Activated CD4-positive, alpha-beta memory T cell treated with anti-CD3 and anti-CD28 coated beads, Interleukin-2, amount 10 ng/mL, durations not matched to agents 7 days and 5 days (primary cell): ENCODE measurements around the gene CIAPIN1. TPM values are rescaled to one million over a fixed set of nuclear protein-coding genes. Genes with fewer than 3 reads are reported as not detected.
A peak's percentile ranks its signal among the peaks of the same experiment; 100 is the strongest.

Source experiments
- CTCF ChIA-PET: fragments of 350-600 bp; sonication (Branson Sonifier 250); formaldehyde crosslinking; loops from one replicate; lab custom pipeline; 2021; ENCODE audit warnings: antibody characterized with exemption, inconsistent platforms; lab: Charles Lee
- POLR2A ChIA-PET: fragments of 350-600 bp; sonication (Branson Sonifier 250); formaldehyde crosslinking; loops from one replicate; lab custom pipeline; 2021; ENCODE audit warnings: antibody characterized with exemption; lab: Charles Lee
- DNase-seq: peaks from one replicate; pipeline ENCODE4 v3.0.0-alpha.2; 2020
- H3K27ac Mint-ChIP-seq: one replicate; pipeline ENCODE4 v1.8.0; 2021; ENCODE audit warnings: mild to moderate bottlenecking, mixed read lengths
- H3K27me3 Mint-ChIP-seq: one replicate; pipeline ENCODE4 v1.8.0; 2021; ENCODE audit warnings: mixed read lengths
- H3K36me3 Mint-ChIP-seq: one replicate; pipeline ENCODE4 v1.8.0; 2021; ENCODE audit warnings: low read depth, mixed read lengths
- H3K4me1 Mint-ChIP-seq: one replicate; pipeline ENCODE4 v1.8.0; 2021; ENCODE audit warnings: mixed read lengths
- H3K4me3 Mint-ChIP-seq: one replicate; pipeline ENCODE4 v1.8.0; 2021; ENCODE audit warnings: mild to moderate bottlenecking, mixed read lengths
- H3K9me3 Mint-ChIP-seq: one replicate; pipeline ENCODE4 v1.8.0; 2021; ENCODE audit warnings: mixed read lengths
- total RNA-seq, 2 experiments: library from RNA; stranded (reverse); gene quantifications; one replicate each; pipeline ENCODE4 v1.2.3, GENCODE V29; 2021

Gene CIAPIN1
- 10 to 100 TPM; 35.8 to 36.1 TPM for total RNA-seq

- peak; percentile 95 for DNase-seq
- Mint-ChIP-seq H3K27ac (peak within 1 kb of the TSS; percentile 83), H3K9me3 (no peaks in the 10 kb centered on the region), H3K4me1 (peaks cover 33% of the 10 kb centered on the region), H3K36me3 (peaks cover 17% of the 10 kb centered on the region), H3K27me3 (no peaks in the 10 kb centered on the region), H3K4me3 (peak within 1 kb of the TSS; percentile 91)
- ChIA-PET CTCF (interaction anchor here (0.9 to 3.5 kb wide), 12 partner anchors 9 to 202 kb away, joined by 3 to 45 read pairs (median 6); partner anchors contain the start of gene POLR2C), POLR2A (interaction anchor here (0.7 to 4.2 kb wide), 36 partner anchors 9 to 553 kb away, joined by 3 to 65 read pairs (median 4); partner anchors contain the start of genes ADGRG5, CCDC102A, DOK4 and NLRC5)
Measured at GRCh38 chr16:57447186-57447962, at the start of gene CIAPIN1, which contains the start of gene COQ9. CIAPIN1 (minus strand) TSS chr16:57447385; CDS start chr16:57440928, 6,457 bp downstream. COQ9 (plus strand) TSS chr16:57447479; CDS start chr16:57447506, 27 bp downstream.

- Mint-ChIP-seq H3K36me3 (no peaks in the 10 kb centered on the region), H3K4me1 (no peaks in the 10 kb centered on the region), H3K9me3 (no peaks in the 10 kb centered on the region), H3K27ac (no peak overlapping the region), H3K27me3 (peaks cover 14% of the 10 kb centered on the region), H3K4me3 (no peak overlapping the region)
- POLR2A ChIA-PET, result no interaction called here
- no peak for DNase-seq
- CTCF ChIA-PET, result no interaction called here
Measured at GRCh38 chr16:57493767-57494166, 46.6 kb upstream of the CIAPIN1 start.

- peaks cover 18% of the 10 kb centered on the region for H3K4me1 Mint-ChIP-seq
- CTCF ChIA-PET, result interaction anchor here (0.8 kb wide), 1 partner anchor 31 kb away, joined by 4 read pairs; no protein-coding TSS in a partner anchor
Measured at GRCh38 chr16:57489229-57489628, 42.0 kb upstream of the CIAPIN1 start.

GRCh38 chr16:57486858-57487834, 40.0 kb upstream of the CIAPIN1 start:
- Mint-ChIP-seq H3K27ac (no peak overlapping the region), H3K4me1 (peaks cover 18% of the 10 kb centered on the region), H3K9me3 (no peaks in the 10 kb centered on the region), H3K36me3 (no peaks in the 10 kb centered on the region), H3K4me3 (peak overlapping the region; percentile 60), H3K27me3 (peaks cover 17% of the 10 kb centered on the region)
- DNase-seq, result no peak
- POLR2A ChIA-PET, result interaction anchor here (0.9 to 3.7 kb wide), 6 partner anchors 22 to 248 kb away, joined by 3 to 23 read pairs (median 4); partner anchors contain the start of genes CCDC102A, CIAPIN1, COQ9 and KATNB1
- CTCF ChIA-PET, result interaction anchor here (1.1 to 1.6 kb wide), 6 partner anchors 12 to 90 kb away, joined by 4 to 7 read pairs (median 4); partner anchors contain the start of genes CCDC102A and POLR2C

More at GRCh38 chr16:57489229-57489628, 42.0 kb upstream of the CIAPIN1 start:
- no peaks in the 10 kb centered on the region for H3K36me3 Mint-ChIP-seq
- no peak overlapping the region for H3K4me3 Mint-ChIP-seq
- peaks cover 22% of the 10 kb centered on the region for H3K27me3 Mint-ChIP-seq
- POLR2A ChIA-PET, result interaction anchor here (1.3 kb wide), 1 partner anchor 42 kb away, joined by 3 read pairs; the partner anchor contains the start of genes CIAPIN1 and COQ9
- no peaks in the 10 kb centered on the region for H3K9me3 Mint-ChIP-seq
- no peak overlapping the region for H3K27ac Mint-ChIP-seq
- no peak for DNase-seq

- Mint-ChIP-seq H3K27ac (peak within 1 kb of the TSS; percentile 40), H3K4me1 (peaks cover 18% of the 10 kb centered on the region), H3K4me3 (peak within 1 kb of the TSS; percentile 75), H3K9me3 (no peaks in the 10 kb centered on the region), H3K36me3 (no peaks in the 10 kb centered on the region), H3K27me3 (peaks cover 11% of the 10 kb centered on the region)
- POLR2A ChIA-PET, result interaction anchor here (0.6 to 3.7 kb wide), 8 partner anchors 24 to 779 kb away, joined by 3 to 23 read pairs (median 4); partner anchors contain the start of genes CCDC102A, CIAPIN1, COQ9 and KATNB1
- CTCF ChIA-PET, result interaction anchor here (0.6 to 3.1 kb wide), 5 partner anchors 11 to 105 kb away, joined by 3 to 12 read pairs (median 4); partner anchors contain the start of gene POLR2C
- peak; percentile 80 for DNase-seq
Measured at GRCh38 chr16:57485916-57486857, 39.0 kb upstream of the CIAPIN1 start, which contains the start of gene DOK4. DOK4 (minus strand) TSS chr16:57486493; CDS start chr16:57479507, 6,986 bp downstream.

- CTCF ChIA-PET, result interaction anchor here (0.6 to 3.1 kb wide), 4 partner anchors 20 to 106 kb away, joined by 3 to 12 read pairs (median 3); partner anchors contain the start of gene POLR2C
- H3K36me3 Mint-ChIP-seq, result no peaks in the 10 kb centered on the region
- H3K27me3 Mint-ChIP-seq, result peaks cover 11% of the 10 kb centered on the region
- H3K4me3 Mint-ChIP-seq, result peak overlapping the region; percentile 75
- H3K27ac Mint-ChIP-seq, result no peak overlapping the region
- DNase-seq, result no peak
- no peaks in the 10 kb centered on the region for H3K9me3 Mint-ChIP-seq
- peaks cover 18% of the 10 kb centered on the region for H3K4me1 Mint-ChIP-seq
- POLR2A ChIA-PET, result interaction anchor here (0.8 to 3.7 kb wide), 4 partner anchors 23 to 52 kb away, joined by 3 to 23 read pairs (median 9); partner anchors contain the start of genes CCDC102A, CIAPIN1, COQ9 and POLR2C
Measured at GRCh38 chr16:57485091-57485915, 38.1 kb upstream of the CIAPIN1 start.

GRCh38 chr16:57484515-57485005, 37.4 kb upstream of the CIAPIN1 start:
- Mint-ChIP-seq H3K4me1 (peaks cover 18% of the 10 kb centered on the region), H3K4me3 (no peak overlapping the region), H3K27ac (no peak overlapping the region), H3K27me3 (peaks cover 11% of the 10 kb centered on the region), H3K9me3 (no peaks in the 10 kb centered on the region), H3K36me3 (no peaks in the 10 kb centered on the region)
- DNase-seq, result no peak
- POLR2A ChIA-PET, result interaction anchor here (0.9 to 3.7 kb wide), 3 partner anchors 22 to 53 kb away, joined by 3 to 23 read pairs (median 4); partner anchors contain the start of genes CCDC102A, CIAPIN1, COQ9 and POLR2C
- CTCF ChIA-PET, result interaction anchor here (1.0 to 3.1 kb wide), 2 partner anchors 20 to 22 kb away, joined by 3 to 12 read pairs; partner anchors contain the start of gene POLR2C

- ChIA-PET POLR2A (interaction anchor here (0.7 to 1.2 kb wide), 3 partner anchors 21 to 37 kb away, joined by 3 to 4 read pairs (median 3); partner anchors contain the start of genes CIAPIN1, COQ9 and POLR2C), CTCF (interaction anchor here (1.6 to 3.1 kb wide), 2 partner anchors 22 to 36 kb away, joined by 6 to 12 read pairs; partner anchors contain the start of gene POLR2C)
- Mint-ChIP-seq H3K4me3 (no peak overlapping the region), H3K4me1 (peaks cover 18% of the 10 kb centered on the region), H3K27me3 (peaks cover 11% of the 10 kb centered on the region), H3K36me3 (no peaks in the 10 kb centered on the region), H3K9me3 (no peaks in the 10 kb centered on the region), H3K27ac (no peak overlapping the region)
- DNase-seq, result no peak
Measured at GRCh38 chr16:57483725-57484514, 36.7 kb upstream of the CIAPIN1 start.

GRCh38 chr16:57482845-57483545, 35.8 kb upstream of the CIAPIN1 start:
- Mint-ChIP-seq H3K27ac (no peak overlapping the region), H3K36me3 (no peaks in the 10 kb centered on the region), H3K4me1 (peaks cover 18% of the 10 kb centered on the region), H3K27me3 (peaks cover 11% of the 10 kb centered on the region), H3K4me3 (no peak overlapping the region), H3K9me3 (no peaks in the 10 kb centered on the region)
- ChIA-PET POLR2A (interaction anchor here (0.7 kb wide), 1 partner anchor 20 kb away, joined by 3 read pairs; the partner anchor contains the start of gene POLR2C), CTCF (interaction anchor here (0.7 to 3.1 kb wide), 3 partner anchors 21 to 283 kb away, joined by 3 to 12 read pairs (median 6); partner anchors contain the start of gene POLR2C)
- DNase-seq, result no peak
